ENCODE measurements around the gene LRRN3. TPM values are rescaled to one million over a fixed set of nuclear protein-coding genes. Genes with fewer than 3 reads are reported as not detected.
"Not testable (repeated sequence)": the region's sequence is repeated elsewhere in the genome, so short reads cannot be mapped to it uniquely, and the experiment has no call there.

Gene LRRN3
- not detected in 2 replicates for total RNA-seq (2014; rRNA removed; shearing (Covaris generic))
- not detected in 2 replicates for polyA plus RNA-seq (2014; cell fraction: nucleus; rRNA removed)

DNA sequence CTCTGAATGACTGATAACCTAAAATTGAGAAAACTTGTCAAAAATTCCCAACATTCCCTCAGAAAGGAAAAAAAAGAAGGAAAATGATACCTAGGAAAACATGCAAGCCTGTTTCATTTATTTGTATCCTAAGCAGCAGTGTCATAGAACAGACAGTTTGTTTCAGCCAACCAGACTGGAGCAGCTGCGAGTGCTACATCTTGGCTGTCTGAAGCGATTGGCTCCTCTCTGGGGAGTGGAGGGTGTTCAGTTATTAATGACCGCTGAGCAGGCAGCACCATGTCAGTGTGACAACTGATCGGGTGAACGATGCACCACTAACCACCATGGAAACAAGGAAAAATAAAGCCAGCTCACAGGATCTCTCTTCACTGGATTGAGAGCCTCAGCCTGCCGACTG lies at the start of gene LRRN3:
TSS of gene LRRN3 (plus strand) at position 282 of the 400 bp plus-strand sequence. CDS start 31,646 bp downstream, outside the sequence.
- no peak for DNase-seq (ENCODE audit: extremely low read depth, low read depth)

DNA sequence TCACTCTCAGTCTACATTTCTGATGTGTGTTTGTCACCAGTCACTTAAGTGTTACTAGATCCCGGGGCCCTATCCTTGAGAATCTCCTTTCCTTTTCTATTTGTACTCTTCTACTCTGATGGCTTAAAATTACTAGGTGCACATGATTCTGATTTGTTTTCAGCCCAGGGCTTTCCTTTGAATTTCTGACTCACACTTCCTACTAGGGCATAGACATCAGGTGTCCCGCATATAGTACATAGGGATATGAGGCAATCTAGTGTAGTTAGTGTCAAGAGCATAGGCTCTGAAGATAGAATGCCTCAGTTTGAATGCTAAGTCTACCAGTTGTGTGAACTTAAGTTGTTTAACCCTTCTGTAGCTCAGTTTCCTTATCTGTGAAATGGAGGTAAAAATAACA lies 49.4 kb upstream of the LRRN3 start:
- DNase-seq (ENCODE audit: extremely low read depth, low read depth): no peak

DNA sequence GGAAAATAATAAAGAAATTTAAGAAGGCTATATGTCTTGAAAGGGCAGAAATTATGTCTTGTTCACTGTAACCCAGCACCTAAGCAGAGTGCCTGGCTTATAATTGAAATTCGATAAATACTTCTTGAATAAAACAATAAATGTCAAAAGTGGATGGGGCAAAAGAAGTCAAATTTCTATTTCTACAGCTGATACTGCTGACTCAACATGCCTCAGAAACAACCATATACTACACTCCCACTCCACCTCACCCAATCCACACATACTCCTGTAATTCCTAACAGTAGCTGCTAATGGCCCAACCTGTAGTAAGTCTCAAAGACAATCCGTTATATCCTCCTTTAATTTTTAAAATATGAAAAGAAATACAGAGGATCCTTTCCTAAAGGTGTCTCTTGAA lies 48.1 kb upstream of the LRRN3 start:
- no peak for DNase-seq (ENCODE audit: extremely low read depth, low read depth)

DNA sequence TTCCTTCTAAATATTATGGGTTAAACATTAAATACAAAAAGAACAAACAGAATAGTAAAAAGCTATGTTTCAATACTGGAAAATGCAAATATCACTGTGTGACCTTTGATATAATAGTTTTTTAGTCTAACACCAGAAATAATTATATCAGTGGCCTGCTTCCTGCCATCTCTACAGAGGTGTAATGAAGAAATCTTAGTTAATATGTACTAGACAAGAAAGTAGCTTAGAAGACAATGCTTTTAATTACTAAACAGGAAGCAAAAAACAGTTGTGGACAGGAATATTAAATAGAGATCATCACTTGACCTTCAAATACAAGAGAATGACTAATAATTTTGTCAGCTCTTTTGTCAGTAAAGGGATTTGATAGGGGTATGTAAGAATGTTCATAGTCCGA lies 47.4 kb upstream of the LRRN3 start:
- DNase-seq (ENCODE audit: extremely low read depth, low read depth): no peak

DNA sequence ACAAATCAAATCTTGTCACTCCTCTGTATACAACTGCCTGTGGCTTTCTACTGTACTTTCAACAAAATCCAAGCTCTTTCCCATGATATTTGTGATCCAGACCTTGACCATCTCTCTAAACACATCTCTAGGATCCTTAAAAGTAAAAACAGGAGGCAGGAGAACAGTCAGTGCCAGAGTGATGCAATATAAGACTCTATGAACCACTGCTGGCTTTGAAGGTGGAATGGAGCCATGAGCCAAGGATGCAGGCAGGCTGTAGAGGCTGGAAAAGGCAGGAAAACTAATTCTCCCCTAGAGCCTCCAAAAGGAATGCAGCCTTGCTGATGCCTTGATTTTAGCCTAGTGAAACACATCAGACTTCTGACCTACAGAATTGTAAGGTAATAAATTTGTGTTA lies 45.5 kb upstream of the LRRN3 start:
- DNase-seq (ENCODE audit: extremely low read depth, low read depth): no peak

DNA sequence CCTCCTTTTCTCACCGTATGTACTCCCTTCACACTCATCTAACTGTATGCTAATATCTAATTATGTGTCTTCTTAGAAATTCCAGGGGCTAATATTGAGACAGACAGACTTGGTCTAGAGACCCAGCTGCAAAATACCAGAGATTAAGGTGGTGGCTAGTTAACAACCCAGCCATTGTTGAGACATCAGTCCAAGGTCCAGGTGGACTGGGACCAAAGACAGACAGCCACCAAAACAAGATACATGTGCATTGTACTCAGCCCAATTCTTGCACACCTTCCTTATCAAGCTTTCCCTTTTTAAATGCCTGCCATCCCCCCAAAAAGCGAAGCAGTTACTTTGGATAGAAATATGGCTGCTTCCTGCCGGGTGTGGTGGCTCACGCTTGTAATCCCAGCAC lies 43.3 kb upstream of the LRRN3 start:
- no peak for DNase-seq (ENCODE audit: extremely low read depth, low read depth)

DNA sequence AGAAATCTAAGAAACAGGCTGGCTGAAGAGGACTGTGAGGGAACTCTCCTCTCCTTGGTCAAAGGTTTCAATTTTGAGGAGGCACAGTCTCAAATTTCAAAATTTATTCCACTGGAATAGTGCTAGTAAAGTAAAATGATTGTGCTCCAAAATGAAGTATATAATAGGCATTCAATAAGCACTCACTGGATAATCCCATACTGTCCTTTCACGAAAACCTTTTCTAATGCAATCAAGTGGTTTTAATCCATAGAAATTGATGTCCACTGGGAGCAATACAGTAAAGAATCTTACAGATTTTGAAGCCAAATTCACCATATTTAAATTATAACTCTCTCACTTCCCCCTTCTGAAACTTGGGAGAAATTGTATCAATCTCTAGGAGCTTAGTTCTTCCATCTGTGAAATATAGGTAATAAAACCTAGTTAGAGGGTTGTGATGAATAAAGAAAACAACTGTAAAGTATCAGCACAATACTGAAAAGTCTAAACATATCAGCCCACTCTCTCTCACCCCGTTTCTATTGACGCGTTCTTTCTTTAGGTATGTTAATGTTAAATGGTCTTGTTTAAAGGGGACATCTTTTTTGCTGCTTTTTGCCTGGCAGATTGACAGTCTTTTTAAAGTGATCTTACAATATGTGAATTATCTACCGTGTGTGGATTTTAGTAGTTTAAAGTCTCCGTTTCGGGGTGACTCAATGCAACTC lies 40.8 kb upstream of the LRRN3 start:
- DNase-seq (ENCODE audit: extremely low read depth, low read depth): no peak

DNA sequence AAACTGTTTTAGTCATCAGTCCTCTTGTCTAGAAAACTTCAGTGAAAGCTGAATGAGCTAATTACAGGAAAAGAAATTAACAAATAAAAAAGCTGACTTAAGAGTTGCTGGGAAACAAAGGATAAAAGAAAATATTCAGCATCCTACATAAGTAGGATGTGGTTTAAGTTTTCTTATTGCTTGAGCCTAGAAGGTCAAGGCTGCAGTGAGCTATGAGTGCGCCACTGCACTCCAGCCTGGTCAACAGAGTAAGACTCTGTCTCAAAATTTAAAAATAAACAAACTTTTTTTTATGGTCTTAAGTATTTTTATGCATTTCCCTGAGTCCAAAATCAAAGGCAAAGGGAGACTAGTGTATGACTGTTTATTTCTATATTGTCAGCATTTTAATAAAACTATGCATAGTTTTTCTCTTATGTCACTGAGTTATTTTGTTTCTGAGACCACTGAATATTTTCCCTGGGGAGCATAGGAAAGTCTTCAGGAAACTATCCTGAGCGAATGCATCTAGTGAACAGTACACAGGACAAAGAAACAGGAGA lies 40.0 kb upstream of the LRRN3 start:
- no peak for DNase-seq (ENCODE audit: extremely low read depth, low read depth)

DNA sequence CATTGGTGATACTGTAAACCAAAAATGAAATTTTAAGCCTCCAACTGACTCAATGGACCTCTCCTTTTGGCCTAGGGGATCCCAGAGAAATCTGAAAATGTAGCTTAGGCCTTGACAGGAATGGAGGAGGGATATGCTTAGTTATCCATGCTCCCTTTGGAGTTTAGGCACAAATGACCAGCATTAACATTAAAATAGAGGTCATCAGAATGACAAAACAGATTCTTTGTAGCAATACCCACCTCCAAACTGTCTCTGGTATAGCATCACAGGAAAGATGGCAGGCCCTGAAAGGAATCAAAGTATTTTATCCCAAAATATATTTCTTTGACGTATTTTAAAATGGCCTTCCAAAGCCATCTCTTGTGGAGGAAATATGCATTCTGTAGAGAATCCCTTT lies 39.1 kb upstream of the LRRN3 start:
- DNase-seq (ENCODE audit: extremely low read depth, low read depth): no peak

DNA sequence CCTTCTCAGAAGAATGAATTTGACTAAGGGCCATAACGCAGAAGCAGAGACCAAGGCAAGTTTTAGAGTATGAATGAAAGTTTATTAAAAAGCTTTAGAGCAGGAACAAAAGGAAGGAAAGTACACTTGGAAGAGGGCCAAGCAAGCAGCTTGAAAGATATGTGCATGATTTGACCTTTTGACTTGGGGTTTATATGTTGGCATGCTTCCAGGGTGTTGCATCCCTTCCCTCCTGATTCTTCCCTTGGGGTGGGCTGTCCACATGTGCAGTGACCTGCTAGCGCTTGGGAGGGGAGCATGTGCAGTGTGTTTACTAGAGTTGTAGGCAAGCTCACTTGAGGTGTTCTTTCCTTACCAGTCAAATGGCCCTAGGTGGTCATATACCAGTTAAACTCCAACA lies 37.9 kb upstream of the LRRN3 start:
- DNase-seq (ENCODE audit: extremely low read depth, low read depth): no peak

DNA sequence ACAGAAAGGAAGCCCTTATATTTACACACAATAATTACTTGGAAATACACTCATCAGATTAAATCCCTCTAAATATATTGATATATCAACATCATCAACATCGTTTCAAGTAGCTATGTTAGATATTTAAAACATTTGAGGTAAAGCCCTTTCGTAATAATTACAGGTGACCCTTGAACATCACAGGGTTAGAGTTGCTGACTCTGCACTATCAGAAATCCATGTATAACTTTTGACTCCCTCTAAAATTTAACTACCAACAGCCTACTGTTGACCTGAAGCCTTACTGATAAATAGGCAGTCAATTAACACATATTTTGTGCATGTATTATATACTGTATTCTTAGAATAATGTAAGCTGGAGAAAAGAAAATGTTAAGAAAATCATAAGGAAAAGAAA lies 34.6 kb upstream of the LRRN3 start:
- DNase-seq (ENCODE audit: extremely low read depth, low read depth): no peak

DNA sequence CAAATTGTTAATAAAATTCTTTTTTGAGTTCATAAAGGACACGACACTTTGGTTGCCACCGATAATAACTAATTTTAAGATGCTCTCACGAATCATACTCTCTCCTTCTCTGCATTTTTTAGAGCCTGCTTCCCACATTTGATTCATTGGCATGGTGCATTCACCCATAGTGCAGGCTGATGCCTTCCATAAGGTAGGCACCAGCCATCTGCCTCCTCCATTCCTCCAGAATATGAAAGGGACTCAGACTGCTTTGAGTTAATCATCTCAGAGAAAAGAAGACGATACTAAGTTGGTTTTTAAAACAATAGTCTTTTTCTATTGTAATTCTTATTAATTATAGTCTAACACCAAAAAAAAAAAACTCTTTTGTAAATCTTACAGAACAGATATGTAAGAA lies 33.9 kb upstream of the LRRN3 start:
- DNase-seq (ENCODE audit: extremely low read depth, low read depth): no peak

DNA sequence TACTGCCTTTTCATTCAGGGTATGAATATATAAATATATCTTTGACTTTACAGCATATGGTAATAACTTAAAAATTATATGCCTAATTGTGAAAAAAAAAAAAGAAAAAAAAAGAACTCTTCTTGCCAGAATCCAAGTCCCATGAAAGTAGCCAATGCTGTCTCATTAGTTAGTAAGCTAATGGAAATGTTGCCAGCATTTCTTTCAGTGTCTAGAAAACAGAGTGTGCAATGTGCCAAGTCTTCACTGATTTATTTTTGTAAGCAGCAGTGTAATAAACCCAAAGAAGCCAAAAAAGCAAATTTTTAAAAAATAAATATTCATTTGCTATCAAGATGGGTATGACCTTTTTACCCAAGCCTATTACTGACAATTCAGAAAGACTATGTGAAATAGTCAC lies 31.1 kb upstream of the LRRN3 start:
- DNase-seq (ENCODE audit: extremely low read depth, low read depth): no peak

DNA sequence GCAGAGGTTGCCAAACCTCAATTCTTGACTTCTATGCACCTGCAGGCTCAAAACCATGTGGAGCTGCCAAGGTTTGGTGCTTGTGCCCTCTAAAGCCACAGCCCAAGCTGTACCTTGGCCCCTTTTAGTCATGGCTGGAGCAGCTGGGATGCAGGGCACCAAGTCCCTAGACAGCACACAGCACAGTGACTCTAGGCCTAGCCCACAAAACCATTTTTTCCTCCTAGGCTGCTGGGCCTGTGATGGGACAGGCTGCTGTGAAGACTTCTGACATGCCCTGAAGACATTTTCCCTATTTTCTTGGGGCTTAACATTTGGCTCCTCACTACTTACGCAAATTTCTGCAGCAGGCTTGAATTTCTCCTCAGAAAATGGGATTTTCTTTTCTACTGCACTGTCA lies 27.8 kb upstream of the LRRN3 start:
- DNase-seq (ENCODE audit: extremely low read depth, low read depth): no peak

DNA sequence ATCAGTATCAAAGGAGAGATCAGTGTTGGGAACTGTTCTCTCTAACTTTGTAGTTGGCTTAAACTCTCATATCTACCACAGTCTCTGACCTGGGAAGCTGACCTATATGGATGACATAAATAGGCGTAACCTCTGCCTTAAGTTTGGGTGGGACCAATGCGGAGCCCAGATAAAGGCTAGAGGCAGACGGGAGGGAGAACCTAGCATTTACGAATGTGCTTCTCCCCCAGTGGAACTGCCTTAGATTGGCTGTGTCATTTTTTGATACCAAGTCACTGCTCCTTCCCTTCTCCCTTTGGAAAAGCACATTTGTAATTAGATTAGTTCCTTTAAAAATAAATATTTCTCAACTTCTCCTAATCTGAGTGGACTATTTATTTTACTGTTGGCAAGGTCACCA lies 23.7 kb upstream of the LRRN3 start:
- no peak for DNase-seq (ENCODE audit: extremely low read depth, low read depth)

DNA sequence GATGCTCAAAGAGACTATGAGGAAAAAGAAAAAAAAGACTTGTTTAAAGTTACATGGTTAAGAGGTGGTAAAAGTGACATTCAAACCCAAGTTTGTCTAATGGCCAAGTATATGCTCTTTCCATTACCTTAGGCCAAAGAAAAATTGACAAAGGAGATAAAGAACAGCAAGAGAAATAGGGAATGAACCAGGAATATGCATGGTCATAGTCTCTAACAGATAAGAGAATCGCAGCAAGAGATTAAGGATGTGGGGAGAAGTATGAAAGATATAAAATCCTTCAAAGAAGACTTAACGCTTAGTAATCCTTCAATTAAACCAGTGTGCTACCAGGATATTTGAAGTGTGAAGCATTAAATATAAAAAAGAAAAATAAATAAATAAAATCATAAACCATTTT lies 23.2 kb upstream of the LRRN3 start:
- no peak for DNase-seq (ENCODE audit: extremely low read depth, low read depth)

DNA sequence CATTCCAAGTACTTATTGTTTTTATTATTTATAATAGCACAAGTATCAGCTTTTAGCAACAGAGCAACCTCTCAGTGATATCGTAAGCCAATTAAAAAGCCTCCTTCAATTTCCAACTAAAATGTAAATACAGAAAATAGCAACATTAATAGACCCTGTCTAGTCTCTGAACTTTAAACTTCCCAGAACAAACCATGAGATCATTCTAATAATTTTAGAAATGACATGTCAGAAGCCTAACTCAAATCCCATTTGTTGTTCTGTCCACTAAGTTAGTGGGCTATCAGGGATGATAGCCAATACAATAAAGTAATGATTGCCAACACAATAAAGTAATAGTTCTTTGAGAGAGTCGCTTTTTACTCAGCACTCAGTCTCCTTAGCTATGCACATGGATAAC lies 22.3 kb upstream of the LRRN3 start:
- no peak for DNase-seq (ENCODE audit: extremely low read depth, low read depth)

DNA sequence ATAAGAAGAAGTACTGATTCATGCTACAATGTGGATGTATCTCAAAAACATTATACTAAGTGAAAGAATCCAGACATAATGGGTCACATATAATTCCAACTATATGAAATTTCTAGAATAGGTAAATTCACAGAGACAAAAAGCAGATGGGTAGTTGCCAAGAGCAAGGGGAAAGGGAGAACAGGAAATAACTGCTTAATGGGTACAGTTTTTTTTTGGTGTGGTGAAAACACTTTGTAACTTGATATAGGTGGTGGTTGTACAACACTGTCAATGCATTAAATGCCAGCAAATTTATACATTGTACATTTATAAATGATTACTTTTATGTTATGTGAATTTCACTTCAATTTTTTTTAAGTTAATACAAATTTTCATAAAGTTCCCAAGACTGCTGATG lies 19.4 kb upstream of the LRRN3 start:
- no peak for DNase-seq (ENCODE audit: extremely low read depth, low read depth)

DNA sequence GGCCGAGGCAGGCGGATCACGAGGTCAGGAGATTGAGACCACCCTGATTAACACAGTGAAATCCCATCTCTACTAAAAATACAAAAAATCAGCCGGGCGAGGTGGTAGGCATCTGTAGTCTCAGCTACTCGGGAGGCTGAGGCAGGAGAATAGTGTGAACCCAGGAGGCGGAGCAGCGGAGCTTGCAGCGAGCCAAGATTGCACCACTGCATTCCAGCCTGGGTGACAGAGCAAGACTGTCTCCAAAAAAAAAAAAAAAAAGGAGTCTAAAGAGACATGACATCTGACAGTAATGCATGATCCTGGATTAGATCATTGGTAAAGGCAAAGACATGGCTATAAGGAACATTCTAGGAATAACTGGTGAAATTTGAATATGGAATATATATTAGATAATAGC lies 18.3 kb upstream of the LRRN3 start:
- not testable (repeated sequence) for DNase-seq (ENCODE audit: extremely low read depth, low read depth)

DNA sequence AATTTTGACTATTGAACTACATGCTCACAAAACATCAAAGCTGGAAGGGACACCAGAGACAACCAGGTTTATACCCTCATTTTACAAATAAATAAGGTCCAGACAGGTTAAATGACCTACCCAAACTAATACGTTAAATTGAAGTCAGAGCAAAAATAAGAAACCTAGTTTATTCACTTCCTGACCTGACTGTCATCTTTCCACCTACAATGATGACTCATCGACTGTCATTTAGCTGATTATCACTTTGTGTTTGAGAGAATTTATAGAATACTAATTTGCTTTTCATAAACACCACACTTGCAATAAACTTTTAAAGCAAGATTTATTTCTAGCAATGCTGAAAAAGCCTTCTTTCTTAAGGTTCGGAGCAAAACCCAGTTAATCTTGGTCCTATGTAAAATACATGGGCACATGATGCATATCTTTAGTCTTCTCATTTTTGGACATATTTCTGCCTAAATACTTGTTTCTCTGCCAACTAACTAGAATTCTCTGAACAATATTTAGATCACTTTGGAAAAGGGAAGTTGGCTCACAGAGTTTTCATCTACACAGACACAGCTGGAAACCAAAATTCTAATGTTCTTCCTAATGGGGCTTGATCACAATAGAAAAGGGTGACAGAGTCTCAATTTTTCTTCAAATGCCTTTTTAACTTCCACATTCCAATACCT lies 16.7 kb upstream of the LRRN3 start:
- DNase-seq (ENCODE audit: extremely low read depth, low read depth): no peak

DNA sequence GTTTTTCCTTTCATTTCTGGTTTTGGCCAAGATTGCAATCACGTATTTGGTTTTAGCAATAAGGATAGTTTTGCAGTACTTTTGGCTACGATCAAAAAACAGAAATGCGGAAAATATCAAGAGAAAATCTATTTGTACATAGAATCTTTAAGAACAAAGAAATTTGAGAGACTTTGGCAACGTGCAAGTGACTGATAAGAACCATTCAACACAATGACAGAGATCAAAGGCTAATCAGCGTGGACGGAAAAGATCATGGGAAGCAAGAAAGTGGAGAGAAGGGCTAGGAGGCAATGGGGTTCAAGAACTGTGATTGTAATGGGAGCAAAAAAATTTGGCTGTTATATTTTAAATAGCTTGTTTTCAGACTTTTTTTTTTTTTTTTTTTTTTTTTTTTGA lies 16.2 kb upstream of the LRRN3 start:
- no peak for DNase-seq (ENCODE audit: extremely low read depth, low read depth)

DNA sequence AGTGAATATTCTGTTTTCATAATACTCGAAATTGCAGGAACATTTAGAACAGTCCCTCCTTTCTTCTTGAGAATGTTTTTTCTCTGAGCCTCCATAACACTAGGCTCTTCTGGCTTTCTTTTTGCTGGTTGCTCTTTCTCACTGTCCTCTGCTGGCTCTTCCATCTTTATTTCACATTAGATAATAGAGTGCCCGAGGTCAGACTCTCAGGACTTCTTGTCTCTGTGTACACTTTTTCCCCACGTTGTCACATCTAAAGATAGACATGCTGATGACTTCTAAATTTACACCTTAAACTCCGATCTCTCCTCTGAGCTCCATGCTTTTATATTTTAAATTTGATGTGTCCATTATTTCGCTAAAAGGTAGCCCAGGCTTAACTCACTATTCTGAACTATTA lies 15.4 kb upstream of the LRRN3 start:
- no peak for DNase-seq (ENCODE audit: extremely low read depth, low read depth)

All from NCI-H460 (cell line).